Measurements from ENCODE around the gene RNF224. TPM values are rescaled to one million over a fixed set of nuclear protein-coding genes. Genes with fewer than 3 reads are reported as not detected.

The RNF224 gene
- total RNA-seq, 1 experiment from 2014 or later = 1.2 TPM

DNA sequence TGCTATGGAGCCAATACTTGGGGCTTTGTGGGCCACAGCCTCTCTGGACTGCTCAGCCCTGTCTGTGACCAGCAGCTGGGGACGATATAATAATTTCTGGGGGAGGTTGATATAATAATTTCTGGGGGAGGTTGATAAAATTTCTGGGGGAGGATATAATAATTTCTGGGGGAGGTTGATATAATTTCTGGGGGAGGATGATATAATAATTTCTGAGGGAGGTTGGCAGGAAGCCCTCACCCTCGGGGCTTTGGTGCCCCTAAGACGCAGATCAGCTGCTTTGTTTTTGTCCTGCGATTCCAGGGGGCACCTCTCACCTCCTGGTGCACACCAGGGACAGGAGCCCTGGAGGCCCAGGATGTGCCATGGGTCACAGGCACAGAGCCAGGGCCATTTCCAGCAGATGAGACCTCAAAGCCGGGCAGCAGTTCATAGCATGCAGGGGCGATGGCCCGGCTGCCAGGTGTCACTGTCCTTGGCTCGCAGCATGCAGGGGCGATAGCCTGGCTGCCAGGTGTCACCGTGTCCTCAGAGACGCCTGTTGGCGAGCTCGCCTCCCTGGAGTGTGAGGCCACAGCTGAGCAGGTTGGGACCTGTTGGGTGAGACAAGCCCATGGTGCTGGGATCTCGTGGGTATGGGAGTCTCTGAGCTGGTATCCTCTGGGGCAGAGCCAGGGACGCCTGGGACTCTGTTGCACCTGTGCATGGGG, 46.5 kb downstream of the RNF224 start:
- Histone ChIP-seq H3K4me1 (ENCODE audit: insufficient read depth, low read length) (peaks cover 17% of the 10 kb centered on the region), H3F3A (ENCODE audit: low read length, unreplicated experiment) (no peaks in the 10 kb centered on the region), H4K20me1 (ENCODE audit: low read length) (no peaks in the 10 kb centered on the region), H3K4me2 (ENCODE audit: low read length) (no peak overlapping the region), H2AFZ (ENCODE audit: low read length) (no peak overlapping the region), H3K79me2 (ENCODE audit: low read length) (peaks cover 9% of the 10 kb centered on the region), H3K4me3 (ENCODE audit: low read length) (no peak overlapping the region), H3K9me2 (replicated peaks; ENCODE audit: low read length) (no peaks in the 10 kb centered on the region), H3K9me3 (ENCODE audit: low read length) (no peaks in the 10 kb centered on the region), H3K27me3 (ENCODE audit: low read length) (no peaks in the 10 kb centered on the region), H3K27ac (ENCODE audit: low read length) (no peak overlapping the region), H3K36me3 (ENCODE audit: low read depth, low read length) (no peaks in the 10 kb centered on the region), H3K9ac (ENCODE audit: low read length) (no peak overlapping the region)
- ATAC-seq (no peak), DNase-seq (no peak)
- BruUV-seq (replicated peaks) = no TSS peak
- ChIA-PET POLR2A (ENCODE audit: unreplicated experiment) (no interaction called here), CTCF (interaction anchor here (0.5 kb wide), 1 partner anchor 25 kb away, joined by 6 read pairs; no protein-coding TSS in a partner anchor)
- TF ChIP-seq EZH2 (IDR thresholded peaks at IDR 0.05; ENCODE audit: low read length, unreplicated experiment) (no peak), EZH2phosphoT487 (IDR thresholded peaks at IDR 0.05; ENCODE audit: borderline replicate concordance, low read length) (no peak), CTCF (conservative IDR thresholded peaks at IDR 0.05; ENCODE audit: low read depth, low read length) (no peak)
- intact Hi-C loops (cut with micrococcal nuclease) = no loop called here

- BruUV-seq (replicated peaks) = no TSS peak
- no peak overlapping the region for H3K27ac ChIP-seq (ENCODE audit: low read length)
- H3K9me2 ChIP-seq (replicated peaks; ENCODE audit: low read length) = no peaks in the 10 kb centered on the region
- H3K36me3 ChIP-seq (ENCODE audit: low read depth, low read length) = no peaks in the 10 kb centered on the region
- intact Hi-C loops (cut with micrococcal nuclease) = no loop called here
- peaks cover 17% of the 10 kb centered on the region for H3K4me1 ChIP-seq (ENCODE audit: insufficient read depth, low read length)
- peaks cover 19% of the 10 kb centered on the region for H3K79me2 ChIP-seq (ENCODE audit: low read length)
- CTCF ChIA-PET = no interaction called here
- H3K4me3 ChIP-seq (ENCODE audit: low read length) = no peak overlapping the region
- no peaks in the 10 kb centered on the region for H3K9me3 ChIP-seq (ENCODE audit: low read length)
- H3K4me2 ChIP-seq (ENCODE audit: low read length) = no peak overlapping the region
- TF ChIP-seq EZH2 (IDR thresholded peaks at IDR 0.05; ENCODE audit: low read length, unreplicated experiment) (no peak), EZH2phosphoT487 (IDR thresholded peaks at IDR 0.05; ENCODE audit: borderline replicate concordance, low read length) (no peak), CTCF (conservative IDR thresholded peaks at IDR 0.05; ENCODE audit: low read depth, low read length) (no peak)
- POLR2A ChIA-PET (ENCODE audit: unreplicated experiment) = no interaction called here
- H3K9ac ChIP-seq (ENCODE audit: low read length) = no peak overlapping the region
- H3F3A ChIP-seq (ENCODE audit: low read length, unreplicated experiment) = no peaks in the 10 kb centered on the region
- no peak overlapping the region for H2AFZ ChIP-seq (ENCODE audit: low read length)
- ATAC-seq (no peak), DNase-seq (no peak)
- H4K20me1 ChIP-seq (ENCODE audit: low read length) = no peaks in the 10 kb centered on the region
- H3K27me3 ChIP-seq (ENCODE audit: low read length) = no peaks in the 10 kb centered on the region
These were observed 47.9 kb downstream of the RNF224 start for GRCh38 chr9:137275203-137275587.

Data from PC-3 (cell line).